Effector memory CD4-positive, alpha-beta T cell (primary cell): Measurements from ENCODE around the gene ARHGAP4.

Source experiments
- DNase-seq, 3 donors: peaks; one replicate each; pipeline ENCODE4 v3.0.0-alpha.2; 2020
- H3K27ac ChIP-seq: 2 replicates; pipeline ENCODE4 v1.7.0; 2013; ENCODE audit warnings: mild to moderate bottlenecking, low read length, moderate library complexity; ENCODE audit not compliant: insufficient read depth, poor library complexity, severe bottlenecking
- H3K27me3 ChIP-seq: replicated peaks from 2 replicates; pipeline ENCODE4 v1.7.0; 2013; ENCODE audit warnings: mild to moderate bottlenecking, low read length; ENCODE audit not compliant: insufficient read depth, control insufficient read depth, poor library complexity, severe bottlenecking
- H3K36me3 ChIP-seq: 2 replicates; pipeline ENCODE4 v1.7.0; 2013; ENCODE audit warnings: mild to moderate bottlenecking, low read length, moderate library complexity; ENCODE audit not compliant: control insufficient read depth, insufficient read depth
- H3K4me1 ChIP-seq: 2 replicates; pipeline ENCODE4 v1.7.0; 2013; ENCODE audit warnings: low read length, mild to moderate bottlenecking; ENCODE audit not compliant: control insufficient read depth, insufficient read depth, poor library complexity, severe bottlenecking
- H3K4me3 ChIP-seq: 2 replicates; pipeline ENCODE4 v1.7.0; 2013; ENCODE audit warnings: low read length, low read depth, mild to moderate bottlenecking; ENCODE audit not compliant: insufficient read depth, poor library complexity, severe bottlenecking
- H3K9me3 ChIP-seq: 2 replicates; pipeline ENCODE4 v1.7.0; 2013; ENCODE audit warnings: mild to moderate bottlenecking, low read length, moderate library complexity; ENCODE audit not compliant: control insufficient read depth

ARHGAP4 gene

DNA sequence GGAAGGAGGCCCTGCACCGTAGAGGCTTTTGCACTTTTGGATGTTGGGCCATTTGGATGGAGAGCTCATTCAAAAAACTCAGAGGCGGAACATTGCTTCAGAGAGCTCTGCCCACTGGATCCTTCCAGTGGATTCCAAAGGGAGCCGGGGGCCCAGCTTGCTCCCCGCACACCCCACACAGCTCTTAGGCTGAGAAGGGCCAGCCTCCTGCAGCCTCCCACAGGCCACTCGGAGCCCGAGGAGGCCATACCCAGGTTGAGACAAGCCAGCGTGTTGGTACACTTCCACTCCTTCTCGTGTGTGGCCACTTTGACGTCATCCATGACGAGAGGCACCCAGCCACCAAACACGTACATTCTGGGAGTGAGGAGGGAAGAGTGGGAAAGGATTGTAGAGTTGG is 35.2 kb upstream of the ARHGAP4 start:
- Histone ChIP-seq H3K4me3 (no peak overlapping the region), H3K9me3 (no peaks in the 10 kb centered on the region), H3K4me1 (peaks cover 3% of the 10 kb centered on the region), H3K27ac (no peak overlapping the region), H3K27me3 (no peaks in the 10 kb centered on the region), H3K36me3 (peaks cover 76% of the 10 kb centered on the region)
- no peak for DNase-seq

DNA sequence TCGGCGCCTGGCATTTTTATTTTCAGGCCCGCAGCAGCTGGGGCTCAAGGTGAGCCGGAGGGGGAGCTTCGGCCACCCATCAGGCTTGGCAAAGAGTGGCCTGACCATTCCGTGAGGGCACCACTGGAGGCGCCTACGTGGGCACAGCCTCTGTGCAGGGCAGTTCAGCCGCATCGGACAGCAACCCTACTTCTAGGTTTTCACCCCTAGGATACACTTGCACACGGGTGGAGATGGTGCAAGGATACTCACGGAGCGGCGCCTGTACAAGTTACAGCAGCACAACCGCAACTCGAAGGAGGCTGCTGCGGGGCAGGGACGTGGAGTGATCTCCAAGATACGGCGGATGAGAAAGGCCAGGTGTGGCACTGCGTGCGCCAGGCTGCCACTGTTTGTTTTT is 34.7 kb upstream of the ARHGAP4 start:
- DNase-seq = no peak
- Histone ChIP-seq H3K9me3 (no peaks in the 10 kb centered on the region), H3K27ac (no peak overlapping the region), H3K4me1 (no peaks in the 10 kb centered on the region), H3K36me3 (peaks cover 81% of the 10 kb centered on the region), H3K4me3 (no peak overlapping the region), H3K27me3 (no peaks in the 10 kb centered on the region)

DNA sequence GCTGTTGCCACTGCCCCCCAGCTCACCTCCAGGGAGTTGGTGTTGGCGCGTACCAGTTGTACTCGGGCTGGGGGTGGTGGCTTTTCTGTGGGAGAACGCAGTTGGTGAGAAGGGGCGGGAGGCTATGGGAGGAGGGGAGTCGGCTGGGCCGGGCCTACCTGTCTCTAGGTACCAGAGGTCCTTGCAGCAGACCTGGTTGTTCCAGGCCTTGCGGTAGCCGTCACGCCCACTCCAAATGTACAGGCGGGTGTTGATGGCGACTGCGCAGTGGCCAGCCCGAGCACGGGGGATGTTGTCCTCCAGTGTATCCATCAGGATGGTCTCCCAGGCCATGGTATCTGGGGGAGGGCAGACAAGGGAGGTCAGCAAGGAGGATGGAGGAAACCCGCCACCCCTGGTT is 34.0 kb upstream of the ARHGAP4 start:
- H3K4me3 ChIP-seq = no peak overlapping the region
- no peaks in the 10 kb centered on the region for H3K27me3 ChIP-seq
- H3K4me1 ChIP-seq = no peaks in the 10 kb centered on the region
- H3K27ac ChIP-seq = no peak overlapping the region
- no peaks in the 10 kb centered on the region for H3K9me3 ChIP-seq
- DNase-seq = no peak
- H3K36me3 ChIP-seq = peaks cover 88% of the 10 kb centered on the region

DNA sequence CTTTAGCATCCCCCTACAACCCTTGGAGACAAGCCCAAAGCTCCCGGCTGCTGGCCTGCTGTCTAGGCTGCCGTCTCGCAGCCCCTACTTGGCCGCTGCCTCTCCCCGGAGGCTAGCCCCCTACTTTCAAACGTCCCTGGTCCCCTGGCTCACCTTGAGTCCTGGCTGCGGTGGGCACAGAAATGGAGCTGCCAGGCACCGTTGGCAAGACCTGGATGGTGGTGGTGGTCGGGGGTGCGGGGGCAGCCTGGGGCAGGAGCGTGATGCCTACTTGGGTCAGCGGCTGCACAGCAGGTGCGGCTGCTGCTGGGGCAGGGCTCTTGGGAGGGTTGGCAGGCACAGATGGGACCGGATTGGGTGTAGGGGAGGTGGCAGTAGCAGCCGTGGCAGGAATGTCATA is 33.6 kb upstream of the ARHGAP4 start:
- Histone ChIP-seq H3K27me3 (no peaks in the 10 kb centered on the region), H3K36me3 (peaks cover 92% of the 10 kb centered on the region), H3K27ac (no peak overlapping the region), H3K4me3 (no peak overlapping the region), H3K9me3 (no peaks in the 10 kb centered on the region), H3K4me1 (no peaks in the 10 kb centered on the region)
- no peak for DNase-seq

DNA sequence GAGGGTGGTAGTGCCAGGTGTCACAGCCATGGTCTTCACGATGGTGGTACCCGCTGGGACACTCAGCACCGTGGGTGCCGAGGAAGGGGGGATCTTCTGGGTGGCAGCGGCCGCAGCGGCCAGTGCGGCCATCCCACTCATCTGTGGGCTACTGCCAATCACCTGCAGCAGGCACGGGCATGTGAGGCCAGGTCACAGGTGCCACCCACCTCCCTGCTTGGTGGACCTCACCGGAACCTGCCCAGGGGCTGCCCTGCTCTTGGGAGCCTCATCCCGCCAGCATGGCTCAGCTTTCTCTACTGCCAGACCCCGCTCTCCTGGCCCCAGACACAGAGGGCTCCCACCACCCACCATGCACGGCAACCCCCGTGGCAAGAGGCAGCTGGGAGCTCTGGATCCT is 32.5 kb upstream of the ARHGAP4 start:
- Histone ChIP-seq H3K36me3 (peaks cover 93% of the 10 kb centered on the region), H3K4me3 (no peak overlapping the region), H3K4me1 (no peaks in the 10 kb centered on the region), H3K27me3 (no peaks in the 10 kb centered on the region), H3K9me3 (no peaks in the 10 kb centered on the region), H3K27ac (no peak overlapping the region)
- DNase-seq = no peak

DNA sequence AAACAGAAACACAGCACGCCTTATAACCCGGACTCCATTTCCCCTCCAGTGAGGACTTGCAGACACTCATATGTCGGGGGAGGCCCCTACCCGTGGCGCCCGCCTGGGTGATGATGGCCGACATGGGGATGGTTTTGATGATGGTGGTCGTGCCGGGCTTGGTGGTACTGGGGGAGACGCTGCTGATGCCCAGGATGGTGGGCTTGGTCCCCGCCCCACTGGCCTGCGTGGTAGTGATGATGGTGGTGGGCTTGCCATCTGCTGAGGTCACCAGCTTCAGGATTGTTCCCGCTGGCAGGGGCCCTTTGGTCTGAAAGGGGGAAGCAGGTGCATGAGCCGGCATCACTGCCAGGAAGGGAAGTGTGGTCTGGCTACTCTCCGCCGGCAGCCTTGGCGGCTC is 31.2 kb upstream of the ARHGAP4 start:
- peaks cover 4% of the 10 kb centered on the region for H3K4me1 ChIP-seq
- H3K27me3 ChIP-seq = no peaks in the 10 kb centered on the region
- DNase-seq = no peak
- H3K4me3 ChIP-seq = no peak overlapping the region
- peaks cover 92% of the 10 kb centered on the region for H3K36me3 ChIP-seq
- no peaks in the 10 kb centered on the region for H3K9me3 ChIP-seq
- no peak overlapping the region for H3K27ac ChIP-seq

DNA sequence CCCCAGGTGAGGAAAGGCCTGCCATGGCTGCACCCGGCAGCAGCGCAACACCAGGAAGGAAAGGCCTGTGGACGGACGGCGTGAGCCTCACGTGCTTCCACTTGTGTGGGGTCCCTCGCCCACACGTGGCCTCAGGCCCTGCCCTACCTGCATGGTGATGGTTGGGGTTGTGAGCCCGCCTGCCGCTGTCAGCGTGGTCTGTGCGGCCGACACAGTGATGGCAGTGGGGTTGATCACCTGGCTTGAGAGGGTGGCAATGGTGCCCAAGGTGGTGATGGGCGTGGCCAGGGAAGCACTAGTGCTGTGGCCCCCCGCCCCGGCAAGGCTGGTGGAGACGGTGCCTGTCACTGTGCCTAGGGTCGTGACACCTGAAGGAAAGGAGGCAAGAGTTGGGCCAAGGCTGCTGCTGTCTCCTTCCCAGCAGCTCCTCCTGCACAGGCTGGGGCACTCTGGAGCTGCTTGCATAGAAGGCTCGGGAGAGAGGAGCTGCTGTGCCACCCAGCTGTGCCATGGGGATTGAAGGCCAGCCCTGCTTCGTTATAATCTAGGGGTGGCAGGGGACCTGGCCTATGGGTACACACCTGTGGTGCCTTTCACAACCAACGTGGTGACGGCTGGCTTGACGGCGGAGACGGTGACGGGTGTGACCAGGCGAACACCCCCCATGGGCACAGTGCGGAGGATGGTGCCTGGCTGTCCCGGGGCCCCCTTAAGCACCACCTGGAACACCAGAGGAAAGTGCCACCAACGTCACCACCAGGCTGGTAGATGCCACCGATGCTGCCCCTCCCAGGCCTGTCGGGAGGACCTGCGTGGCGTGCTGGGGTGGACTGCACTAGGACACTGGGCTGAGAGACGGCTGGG is 30.2 kb upstream of the ARHGAP4 start:
- H3K4me3 ChIP-seq = no peak overlapping the region
- no peaks in the 10 kb centered on the region for H3K9me3 ChIP-seq
- DNase-seq = no peak
- H3K36me3 ChIP-seq = peaks cover 89% of the 10 kb centered on the region
- no peaks in the 10 kb centered on the region for H3K27me3 ChIP-seq
- no peak overlapping the region for H3K27ac ChIP-seq
- peaks cover 4% of the 10 kb centered on the region for H3K4me1 ChIP-seq

DNA sequence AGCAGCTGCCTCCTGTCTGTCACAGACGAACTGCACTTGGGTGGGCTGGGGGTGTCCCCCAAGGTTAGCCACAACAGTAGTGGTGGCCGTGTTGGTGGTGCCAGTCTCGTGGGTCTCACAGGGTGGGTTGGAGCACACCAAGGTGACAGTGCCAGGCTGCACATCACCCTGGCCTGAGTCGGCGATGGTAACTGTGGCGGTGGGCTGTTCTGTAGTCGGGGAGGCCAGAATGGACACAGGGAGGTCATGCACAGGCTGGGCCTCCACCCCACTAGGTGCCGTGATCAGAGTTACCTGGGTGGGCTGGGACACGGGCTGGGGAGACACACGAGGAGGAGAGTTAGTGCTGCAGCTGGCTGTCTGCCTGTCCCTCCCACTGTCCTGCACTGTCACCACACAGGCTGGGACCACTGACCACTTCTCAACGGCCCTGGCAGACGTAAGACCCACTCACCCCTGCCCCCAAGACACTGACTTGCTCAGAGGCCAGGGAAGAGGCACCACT is 29.2 kb upstream of the ARHGAP4 start:
- H3K4me1 ChIP-seq = peaks cover 4% of the 10 kb centered on the region
- peaks cover 90% of the 10 kb centered on the region for H3K36me3 ChIP-seq
- H3K27me3 ChIP-seq = no peaks in the 10 kb centered on the region
- DNase-seq = no peak
- H3K9me3 ChIP-seq = no peaks in the 10 kb centered on the region
- H3K4me3 ChIP-seq = no peak overlapping the region
- no peak overlapping the region for H3K27ac ChIP-seq

DNA sequence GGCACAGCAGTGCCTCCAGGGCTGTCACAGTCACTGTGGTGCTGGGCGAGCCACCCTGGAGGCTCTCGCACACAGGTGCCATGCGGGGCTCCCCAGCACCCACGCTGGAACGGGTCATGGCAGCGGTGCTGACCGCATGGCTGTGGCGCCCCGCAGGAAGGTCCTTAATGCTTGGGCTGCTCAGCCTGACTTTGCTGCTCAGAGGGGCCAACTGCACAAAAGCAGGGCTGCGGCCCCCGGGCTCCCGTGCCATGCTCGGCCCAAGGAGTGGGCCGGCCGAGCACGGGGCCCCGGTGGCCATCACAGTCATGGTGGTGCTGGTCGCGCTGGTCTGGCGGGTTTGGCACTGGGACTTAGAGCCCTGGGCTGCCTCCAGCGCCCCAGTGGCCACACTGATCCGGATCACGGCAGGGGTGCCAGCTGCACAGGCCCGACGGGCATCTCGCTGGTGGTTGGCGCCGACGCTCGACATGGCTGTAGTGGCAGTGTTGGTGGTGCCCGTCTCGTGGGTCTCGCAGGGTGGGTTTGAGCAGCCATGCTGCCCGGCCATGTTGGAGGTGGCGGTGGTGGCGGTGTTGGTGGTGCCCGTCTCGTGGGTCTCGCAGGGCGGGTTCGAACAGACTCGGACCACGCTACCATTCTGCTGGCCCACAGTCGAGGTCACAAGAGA is 28.6 kb upstream of the ARHGAP4 start:
- H3K36me3 ChIP-seq = peaks cover 89% of the 10 kb centered on the region
- no peak overlapping the region for H3K4me3 ChIP-seq
- H3K27me3 ChIP-seq = no peaks in the 10 kb centered on the region
- DNase-seq = no peak
- H3K9me3 ChIP-seq = no peaks in the 10 kb centered on the region
- H3K27ac ChIP-seq = no peak overlapping the region
- H3K4me1 ChIP-seq = peaks cover 4% of the 10 kb centered on the region

DNA sequence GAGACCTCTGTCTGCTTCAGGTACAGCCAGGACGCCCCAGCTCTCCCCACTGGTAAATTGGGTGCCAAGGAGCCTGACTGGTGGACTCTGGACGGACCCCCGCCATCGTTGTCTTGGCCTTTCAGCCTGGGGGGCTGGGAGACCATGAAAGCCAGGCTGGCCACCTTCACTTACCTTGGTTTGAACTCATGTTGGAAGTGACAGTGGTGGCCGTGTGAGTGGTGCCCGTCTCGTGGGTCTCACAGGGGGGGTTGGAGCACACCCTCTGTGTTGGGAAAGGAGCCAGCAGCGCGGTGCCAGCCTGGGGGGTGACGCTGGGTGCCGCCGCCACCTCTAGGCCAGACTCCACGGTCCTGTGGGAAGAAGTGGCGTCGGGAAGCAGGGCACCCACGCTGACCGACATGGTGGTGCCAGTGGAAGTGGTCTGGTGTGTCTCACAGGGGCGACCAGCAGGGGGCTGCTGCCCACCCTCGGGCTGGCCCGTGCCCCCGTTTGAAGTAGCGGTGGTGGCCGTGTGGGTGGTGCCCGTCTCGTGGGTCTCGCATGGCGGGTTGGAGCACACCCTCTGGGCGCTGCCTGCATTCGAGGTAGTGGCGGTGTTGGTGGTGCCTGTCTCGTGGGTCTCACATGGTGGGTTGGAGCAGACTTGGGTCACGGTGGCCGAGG is 28.0 kb upstream of the ARHGAP4 start:
- Histone ChIP-seq H3K27ac (no peak overlapping the region), H3K9me3 (no peaks in the 10 kb centered on the region), H3K4me1 (peaks cover 4% of the 10 kb centered on the region), H3K36me3 (peaks cover 84% of the 10 kb centered on the region), H3K4me3 (no peak overlapping the region), H3K27me3 (no peaks in the 10 kb centered on the region)
- DNase-seq = no peak
